Endothelial cell (in vitro differentiated cells): ENCODE measurements around the gene CYP4F12. TPM values are rescaled to one million over a fixed set of nuclear protein-coding genes. Genes with fewer than 3 reads are reported as not detected.
"Not testable (repeated sequence)": the region's sequence is repeated elsewhere in the genome, so short reads cannot be mapped to it uniquely, and the experiment has no call there.

Source experiments
- DNase-seq: peaks from one replicate; pipeline ENCODE4 v3.0.0; 2021; ENCODE audit warnings: low spot score
- H3K27ac Mint-ChIP-seq: one replicate; pipeline ENCODE4 v1.8.0; 2021; ENCODE audit warnings: mixed read lengths, inconsistent platforms; ENCODE audit not compliant: unreplicated experiment
- H3K27me3 Mint-ChIP-seq: one replicate; pipeline ENCODE4 v1.8.0; 2021; ENCODE audit warnings: mild to moderate bottlenecking, moderate library complexity, mixed read lengths, inconsistent platforms; ENCODE audit not compliant: unreplicated experiment
- H3K36me3 Mint-ChIP-seq: one replicate; pipeline ENCODE4 v1.8.0; 2021; ENCODE audit warnings: mild to moderate bottlenecking, low read depth, mixed read lengths, inconsistent platforms; ENCODE audit not compliant: unreplicated experiment
- H3K4me1 Mint-ChIP-seq: one replicate; pipeline ENCODE4 v1.8.0; 2021; ENCODE audit warnings: mild to moderate bottlenecking, mixed read lengths, inconsistent platforms; ENCODE audit not compliant: unreplicated experiment
- H3K4me3 Mint-ChIP-seq: one replicate; pipeline ENCODE4 v1.8.0; 2021; ENCODE audit warnings: mild to moderate bottlenecking, mixed read lengths, inconsistent platforms; ENCODE audit not compliant: unreplicated experiment
- H3K9me3 Mint-ChIP-seq: one replicate; pipeline ENCODE4 v1.8.0; 2021; ENCODE audit warnings: mixed read lengths, inconsistent platforms; ENCODE audit not compliant: unreplicated experiment
- total RNA-seq: library from RNA; stranded (reverse); fragmentation: NEBNext Ultra II Directional; extraction: Animal tissue kit (Norgen Biotek cat#: 25700); gene quantifications from one replicate; pipeline ENCODE4 v1.2.1, GENCODE V29; 2021; ENCODE audit not compliant: unreplicated experiment
- TF ChIP-seq, protein P1 (sequence below): fragments of 200-600 bp; sonication (generic); IDR thresholded peaks from one replicate; pipeline ENCODE4 v1.5.0; 2021; ENCODE audit warnings: antibody characterized with exemption; ENCODE audit not compliant: unreplicated experiment

The CYP4F12 gene
- total RNA-seq, 1 donor from 2014 or later: not detected

DNA sequence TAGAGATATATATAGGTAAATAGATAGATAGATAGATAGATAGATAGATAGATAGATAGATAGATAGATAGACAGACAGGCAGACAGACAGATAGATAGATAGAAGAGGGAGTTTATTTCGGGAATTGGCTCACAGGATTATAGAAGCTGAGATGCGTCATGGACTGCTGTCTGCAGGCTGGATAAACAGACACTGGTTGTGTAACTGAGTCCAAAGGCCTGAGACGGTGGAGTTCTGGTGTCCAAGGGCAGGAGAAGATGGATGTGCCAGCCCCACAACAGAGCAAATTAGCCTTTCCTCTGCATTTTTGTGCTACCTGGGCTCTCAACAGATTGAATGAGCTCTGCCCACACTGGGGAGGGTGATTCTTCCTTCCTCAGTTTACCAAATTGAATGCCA lies 29.5 kb upstream of the CYP4F12 start:
- TF ChIP-seq, protein P1, sequence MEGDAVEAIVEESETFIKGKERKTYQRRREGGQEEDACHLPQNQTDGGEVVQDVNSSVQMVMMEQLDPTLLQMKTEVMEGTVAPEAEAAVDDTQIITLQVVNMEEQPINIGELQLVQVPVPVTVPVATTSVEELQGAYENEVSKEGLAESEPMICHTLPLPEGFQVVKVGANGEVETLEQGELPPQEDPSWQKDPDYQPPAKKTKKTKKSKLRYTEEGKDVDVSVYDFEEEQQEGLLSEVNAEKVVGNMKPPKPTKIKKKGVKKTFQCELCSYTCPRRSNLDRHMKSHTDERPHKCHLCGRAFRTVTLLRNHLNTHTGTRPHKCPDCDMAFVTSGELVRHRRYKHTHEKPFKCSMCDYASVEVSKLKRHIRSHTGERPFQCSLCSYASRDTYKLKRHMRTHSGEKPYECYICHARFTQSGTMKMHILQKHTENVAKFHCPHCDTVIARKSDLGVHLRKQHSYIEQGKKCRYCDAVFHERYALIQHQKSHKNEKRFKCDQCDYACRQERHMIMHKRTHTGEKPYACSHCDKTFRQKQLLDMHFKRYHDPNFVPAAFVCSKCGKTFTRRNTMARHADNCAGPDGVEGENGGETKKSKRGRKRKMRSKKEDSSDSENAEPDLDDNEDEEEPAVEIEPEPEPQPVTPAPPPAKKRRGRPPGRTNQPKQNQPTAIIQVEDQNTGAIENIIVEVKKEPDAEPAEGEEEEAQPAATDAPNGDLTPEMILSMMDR: no peak
- H3K9me3 Mint-ChIP-seq: peaks cover 52% of the 10 kb centered on the region
- H3K27ac Mint-ChIP-seq: no peak overlapping the region
- H3K36me3 Mint-ChIP-seq: peaks cover 32% of the 10 kb centered on the region
- peaks cover 24% of the 10 kb centered on the region for H3K27me3 Mint-ChIP-seq
- H3K4me3 Mint-ChIP-seq: no peak overlapping the region
- no peak for DNase-seq
- no peaks in the 10 kb centered on the region for H3K4me1 Mint-ChIP-seq

DNA sequence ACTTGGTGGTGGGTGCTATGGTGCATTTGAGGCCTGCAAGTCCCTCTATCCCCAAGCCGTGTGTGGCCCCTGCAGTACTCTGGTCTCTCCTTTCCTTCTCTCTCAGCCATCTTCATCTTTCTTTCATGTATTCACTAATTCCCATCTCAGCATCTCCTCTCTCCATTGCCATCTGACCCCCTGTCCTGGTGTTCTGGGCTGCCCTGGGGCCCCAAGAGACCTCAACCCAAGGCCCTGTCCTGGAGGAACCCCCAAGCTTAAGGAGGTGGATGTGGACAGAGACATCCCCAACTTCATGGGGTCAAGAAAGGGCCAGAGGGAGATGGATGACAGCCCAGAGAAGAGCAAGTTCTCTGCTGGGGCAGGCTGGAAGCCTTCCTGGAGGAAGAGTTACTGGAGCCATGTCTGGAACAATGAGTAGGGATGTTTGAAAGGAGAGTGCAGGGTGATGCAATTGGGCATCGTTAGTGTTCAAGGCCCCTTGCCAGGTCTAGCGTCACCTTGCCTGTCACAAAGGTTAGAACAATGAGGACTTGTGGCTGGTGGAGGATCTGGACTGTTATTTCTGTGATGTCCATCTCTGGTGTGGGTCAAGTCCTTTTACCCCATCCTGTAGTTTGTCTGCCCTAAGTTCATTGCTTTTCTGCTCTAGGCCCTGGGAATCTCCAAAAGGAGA lies 28.7 kb upstream of the CYP4F12 start:
- Mint-ChIP-seq H3K4me3 (no peak overlapping the region), H3K4me1 (no peaks in the 10 kb centered on the region), H3K27me3 (peaks cover 24% of the 10 kb centered on the region), H3K9me3 (peaks cover 56% of the 10 kb centered on the region), H3K27ac (no peak overlapping the region), H3K36me3 (peaks cover 36% of the 10 kb centered on the region)
- TF ChIP-seq, protein P1: no peak
- no peak for DNase-seq

DNA sequence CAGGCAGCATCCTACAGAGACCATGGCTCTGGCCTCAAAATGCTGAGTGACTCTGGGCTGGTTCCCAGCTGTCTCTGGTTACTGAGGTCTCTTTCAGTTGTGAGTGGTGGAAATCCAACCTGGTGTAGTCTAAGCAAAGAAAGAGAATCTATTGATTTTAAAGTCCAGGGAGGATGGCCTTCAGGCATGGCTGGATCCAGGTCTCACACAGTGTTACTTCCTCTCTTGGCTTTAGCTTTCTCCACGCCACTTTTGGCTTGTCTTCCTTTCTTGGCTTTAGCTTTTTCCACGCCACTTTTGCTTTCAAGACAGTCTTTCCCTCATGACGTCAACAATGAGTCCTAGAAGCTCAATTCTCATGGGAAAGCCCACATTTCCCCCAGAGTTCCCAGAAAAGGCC lies 28.1 kb upstream of the CYP4F12 start:
- Mint-ChIP-seq H3K4me1 (no peaks in the 10 kb centered on the region), H3K27me3 (peaks cover 24% of the 10 kb centered on the region), H3K36me3 (peaks cover 36% of the 10 kb centered on the region), H3K27ac (no peak overlapping the region), H3K4me3 (no peak overlapping the region), H3K9me3 (peaks cover 55% of the 10 kb centered on the region)
- TF ChIP-seq, protein P1: no peak
- DNase-seq: no peak

DNA sequence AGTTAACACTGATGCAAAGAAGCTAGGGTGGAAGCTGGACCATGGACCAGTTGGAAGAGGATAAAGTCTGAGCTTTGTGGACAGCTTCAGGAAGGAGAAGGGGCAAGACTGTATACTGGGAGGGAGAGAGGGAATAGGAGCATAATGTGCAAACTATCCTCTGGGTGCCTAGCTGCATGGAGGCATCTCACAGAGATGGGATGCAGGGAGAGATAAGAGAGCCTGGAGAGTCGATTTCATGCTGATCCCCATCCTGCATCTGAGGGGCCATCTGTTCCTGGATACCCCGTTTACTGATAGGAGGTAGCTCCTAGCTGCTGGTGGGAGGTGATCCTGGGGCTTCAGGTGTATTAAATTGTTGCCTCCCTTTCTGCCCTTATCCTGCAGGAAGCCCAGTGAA lies 23.4 kb upstream of the CYP4F12 start:
- Mint-ChIP-seq H3K4me1 (no peaks in the 10 kb centered on the region), H3K27me3 (peaks cover 12% of the 10 kb centered on the region), H3K4me3 (no peak overlapping the region), H3K9me3 (peaks cover 68% of the 10 kb centered on the region), H3K27ac (no peak overlapping the region), H3K36me3 (peaks cover 23% of the 10 kb centered on the region)
- DNase-seq: no peak
- TF ChIP-seq, protein P1: no peak

DNA sequence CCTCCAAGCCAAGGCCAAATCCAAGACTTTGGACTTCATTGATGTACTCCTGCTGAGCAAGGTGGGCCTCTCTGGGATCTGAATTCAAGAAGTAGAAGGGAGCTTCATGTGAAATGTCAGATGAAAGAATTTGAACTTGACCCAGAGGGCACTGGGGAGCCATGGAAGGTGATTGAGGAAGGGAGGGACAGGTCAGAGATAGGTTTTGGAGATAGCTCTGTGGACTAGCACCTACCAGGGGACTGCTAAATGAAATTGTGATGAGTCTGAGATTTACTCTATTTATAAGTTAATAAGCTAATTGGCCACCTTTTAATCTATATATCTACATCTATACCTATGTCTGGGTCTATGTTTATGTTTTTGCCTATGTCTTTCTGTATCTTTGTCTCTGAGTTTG lies 22.8 kb upstream of the CYP4F12 start:
- H3K4me1 Mint-ChIP-seq, H3K27ac Mint-ChIP-seq, DNase-seq: not testable (repeated sequence)
- Mint-ChIP-seq H3K9me3 (peaks cover 69% of the 10 kb centered on the region), H3K4me3 (peak overlapping the region; percentile 26), H3K27me3 (peaks cover 11% of the 10 kb centered on the region), H3K36me3 (peaks cover 19% of the 10 kb centered on the region)
